Stimulated activated CD4-positive, alpha-beta T cell treated with anti-CD3 and anti-CD28 coated beads, TNF-alpha, amount 100 ng/mL, for 48 hours (primary cell): ENCODE data around the gene DSC3.
"Not testable (repeated sequence)": the region's sequence is repeated elsewhere in the genome, so short reads cannot be mapped to it uniquely, and the experiment has no call there.

Source experiments
- DNase-seq, 3 donors: peaks; one replicate each; pipeline ENCODE4 v3.0.0-alpha.2; 2020; ENCODE audit warnings: low read depth in 3 of 3

The DSC3 gene

DNA sequence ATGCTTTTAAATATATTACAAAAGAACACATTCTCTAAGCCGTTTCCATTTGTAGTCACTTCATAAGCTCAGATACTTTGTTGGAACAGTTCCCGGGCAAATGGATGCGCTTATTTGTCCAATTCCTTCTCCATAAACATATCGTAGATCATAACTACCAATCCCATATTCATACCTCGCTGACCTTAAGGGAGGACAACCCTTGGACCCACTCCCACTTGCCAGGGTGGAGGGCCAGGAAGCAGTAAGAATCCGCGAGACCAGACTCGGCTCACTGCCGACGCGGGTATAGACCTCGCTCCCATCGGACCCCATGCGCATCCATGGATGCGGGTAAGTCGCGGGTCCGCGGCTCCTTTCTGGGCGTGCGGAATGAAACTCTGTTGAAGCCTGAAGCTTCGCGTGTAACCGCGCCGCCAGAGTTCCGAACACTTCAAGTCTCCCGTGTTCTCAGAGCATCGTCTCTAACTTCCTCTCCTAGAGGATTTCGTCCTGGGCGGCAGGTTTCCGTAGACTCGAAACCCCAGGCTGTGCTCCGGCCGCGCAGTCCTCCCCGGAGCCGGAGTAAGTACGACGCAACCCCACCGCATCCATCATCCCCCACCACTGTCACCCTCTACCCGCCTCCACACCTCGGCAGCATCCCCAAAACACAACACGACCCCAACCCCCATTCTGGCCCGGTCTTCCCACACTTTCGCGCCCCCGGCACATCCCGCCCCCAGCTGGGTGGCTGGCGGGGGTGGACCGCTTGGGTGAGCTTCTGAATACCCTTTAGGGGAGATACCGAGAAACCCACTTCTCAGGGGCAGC lies 1.1 kb downstream of the DSC3 start:
- DNase-seq, result no peak

GRCh38 chr18:31040686-31041270 lies 1.8 kb downstream of the DSC3 start:
- no peak for DNase-seq

- DNase-seq, result no peak
Measured at GRCh38 chr18:31039426-31039825, 3.1 kb downstream of the DSC3 start.

GRCh38 chr18:31037686-31038085 lies 4.9 kb downstream of the DSC3 start:
- DNase-seq, result not testable (repeated sequence)

GRCh38 chr18:31034541-31034940 lies 8.0 kb downstream of the DSC3 start:
- DNase-seq, result no peak

DNA sequence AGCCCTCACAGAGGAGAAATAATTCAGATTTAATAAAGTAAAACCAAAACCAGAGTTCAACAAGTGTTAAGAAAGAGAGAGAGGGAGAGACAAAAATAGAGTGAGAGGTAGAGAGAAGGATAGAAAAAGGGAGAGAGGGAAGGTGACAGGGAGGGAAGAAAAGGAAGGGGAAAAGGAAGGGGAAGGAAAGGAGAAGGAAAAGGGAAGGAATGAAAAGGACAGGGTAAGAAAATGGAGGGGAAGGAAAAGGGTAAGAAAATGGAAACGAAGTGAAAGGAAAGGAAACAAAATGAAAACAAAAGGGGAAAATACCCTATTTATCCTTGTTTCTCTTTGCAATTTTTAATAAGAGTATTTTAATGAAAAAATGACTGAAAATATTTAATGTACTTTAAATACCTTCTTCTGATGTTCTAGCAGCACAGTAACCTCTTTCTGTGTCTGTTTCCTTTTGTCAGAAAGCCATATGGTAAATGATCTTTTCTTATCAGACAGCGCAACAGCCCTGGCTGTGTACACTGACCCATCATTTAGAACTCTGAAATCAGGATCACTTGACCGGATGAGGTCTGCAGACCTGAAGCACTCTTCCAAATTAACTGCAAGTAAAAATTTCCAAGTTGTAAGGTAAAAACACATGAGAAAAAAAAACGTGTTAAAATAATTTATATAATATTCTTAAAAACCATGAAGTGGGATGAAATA lies 11.8 kb downstream of the DSC3 start:
- no peak for DNase-seq

- no peak for DNase-seq
Measured at GRCh38 chr18:31015715-31016434, 26.7 kb downstream of the DSC3 start.

- DNase-seq, result not testable (repeated sequence)
Measured at GRCh38 chr18:31011455-31011854, 31.1 kb downstream of the DSC3 start.

GRCh38 chr18:31010601-31011000 lies 31.9 kb downstream of the DSC3 start:
- DNase-seq, result no peak

DNA sequence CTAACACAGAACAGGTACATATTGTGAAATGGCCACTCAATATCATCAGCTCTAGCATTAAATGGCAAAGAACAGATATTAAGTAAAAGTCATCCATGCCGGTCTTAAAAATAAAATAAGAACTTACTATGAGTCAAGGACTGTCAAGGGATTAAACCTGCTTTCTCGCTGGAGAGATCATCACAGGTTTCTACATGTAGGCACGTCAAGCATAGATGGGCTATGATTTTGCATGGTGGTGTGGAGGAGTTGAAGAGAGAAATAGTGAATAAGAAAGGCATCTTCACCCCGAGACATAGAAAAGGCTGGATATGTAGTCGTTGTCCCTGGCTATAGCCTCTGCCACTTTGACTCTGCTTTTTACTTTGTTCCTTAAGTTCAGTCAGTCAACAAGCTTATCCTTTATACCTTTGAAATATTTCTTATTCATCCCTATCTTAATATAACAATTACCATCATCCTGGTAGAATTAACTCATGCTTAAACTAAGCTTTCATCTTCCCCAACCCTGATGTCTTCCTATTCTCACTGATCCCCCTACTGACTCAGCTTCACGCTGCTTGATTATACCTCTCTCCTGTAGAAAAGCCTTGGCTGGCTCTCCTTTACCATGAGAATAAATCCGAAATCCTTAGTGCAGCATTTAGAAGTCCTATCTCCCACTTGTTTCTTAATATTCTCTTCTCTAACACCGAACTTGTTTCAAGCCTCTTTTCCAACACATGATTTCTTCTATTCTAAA lies 42.5 kb downstream of the DSC3 start:
- DNase-seq, result no peak

GRCh38 chr18:30999186-30999585 lies 43.4 kb downstream of the DSC3 start:
- no peak for DNase-seq

DNA sequence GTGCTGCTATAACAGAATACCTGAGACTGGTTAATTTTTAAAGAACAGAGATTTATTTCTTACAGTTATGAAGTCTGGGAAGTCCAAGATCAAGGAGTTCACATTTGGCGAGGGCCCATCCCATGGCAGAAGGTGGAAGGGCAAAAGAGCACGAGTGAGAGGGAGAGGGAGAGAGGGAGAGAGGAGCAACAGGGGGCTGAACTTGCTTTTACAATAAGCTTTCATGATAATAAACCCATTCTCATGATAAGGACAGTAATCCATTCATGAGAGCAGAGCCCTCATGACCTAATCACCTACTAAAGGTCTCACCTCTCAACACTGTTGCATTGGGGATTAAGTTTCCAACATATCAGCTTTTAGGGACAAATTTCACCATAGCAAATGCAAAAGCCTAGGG lies 45.3 kb downstream of the DSC3 start:
- no peak for DNase-seq

DNA sequence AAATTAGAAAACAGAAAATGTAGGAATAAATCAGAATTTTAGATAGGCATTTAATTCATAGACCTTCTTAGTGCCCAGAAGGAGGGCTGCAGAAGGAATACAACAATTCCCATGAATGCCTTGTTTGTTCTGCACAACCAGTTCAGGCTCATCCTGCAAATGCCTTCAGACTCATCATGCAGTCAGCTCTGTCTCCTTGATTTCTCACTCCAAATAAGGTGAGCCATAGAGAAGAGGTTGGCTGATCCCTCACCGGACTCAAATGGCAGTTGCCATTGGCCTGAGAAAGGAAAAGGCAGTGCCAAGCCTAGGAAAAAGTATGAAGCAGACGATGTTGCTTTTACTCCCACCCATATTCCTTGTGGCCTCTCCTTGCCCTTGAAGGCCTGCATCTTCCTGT lies 50.3 kb downstream of the DSC3 start:
- DNase-seq, result no peak

DNA sequence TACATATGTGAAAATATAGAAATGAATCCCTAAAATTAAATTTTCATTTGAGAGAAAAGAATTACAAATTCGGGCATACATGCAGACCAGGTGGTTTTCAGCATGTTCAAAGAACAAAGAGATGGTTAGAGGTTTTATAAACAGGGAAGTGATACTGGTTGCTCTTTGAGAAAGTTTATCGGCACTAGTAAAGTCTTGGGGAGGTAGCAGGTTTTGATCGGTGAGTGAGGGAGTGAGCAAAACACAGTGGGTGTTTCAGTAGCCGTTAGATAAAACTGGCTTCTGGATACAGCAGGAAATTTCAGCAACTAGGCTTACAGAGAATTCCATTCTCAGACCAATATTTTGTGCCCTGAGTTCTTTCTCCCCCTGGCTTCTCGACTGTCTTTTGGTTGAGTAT lies 51.1 kb downstream of the DSC3 start:
- DNase-seq, result no peak

- no peak for DNase-seq
Measured at GRCh38 chr18:30989141-30989540, 53.4 kb downstream of the DSC3 start.

DNA sequence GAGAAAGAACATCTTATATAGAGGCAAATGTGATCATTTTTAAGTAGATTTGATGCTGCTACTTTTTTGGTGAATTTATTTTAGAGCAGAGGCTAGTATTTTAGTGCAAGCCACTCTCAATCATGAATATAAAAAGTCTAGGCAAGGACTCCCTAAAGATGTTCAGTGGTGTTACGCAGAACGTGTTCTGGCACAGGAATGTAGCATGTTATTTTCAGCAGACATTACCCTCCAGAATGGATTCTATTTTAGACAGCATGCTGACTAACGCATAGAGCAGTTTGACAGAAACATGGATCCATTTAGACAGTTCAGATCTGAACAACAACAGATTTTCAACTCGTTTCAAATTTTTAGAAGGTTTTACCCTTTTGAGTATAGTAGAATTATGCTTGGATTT lies 54.1 kb downstream of the DSC3 start:
- DNase-seq, result no peak

DNA sequence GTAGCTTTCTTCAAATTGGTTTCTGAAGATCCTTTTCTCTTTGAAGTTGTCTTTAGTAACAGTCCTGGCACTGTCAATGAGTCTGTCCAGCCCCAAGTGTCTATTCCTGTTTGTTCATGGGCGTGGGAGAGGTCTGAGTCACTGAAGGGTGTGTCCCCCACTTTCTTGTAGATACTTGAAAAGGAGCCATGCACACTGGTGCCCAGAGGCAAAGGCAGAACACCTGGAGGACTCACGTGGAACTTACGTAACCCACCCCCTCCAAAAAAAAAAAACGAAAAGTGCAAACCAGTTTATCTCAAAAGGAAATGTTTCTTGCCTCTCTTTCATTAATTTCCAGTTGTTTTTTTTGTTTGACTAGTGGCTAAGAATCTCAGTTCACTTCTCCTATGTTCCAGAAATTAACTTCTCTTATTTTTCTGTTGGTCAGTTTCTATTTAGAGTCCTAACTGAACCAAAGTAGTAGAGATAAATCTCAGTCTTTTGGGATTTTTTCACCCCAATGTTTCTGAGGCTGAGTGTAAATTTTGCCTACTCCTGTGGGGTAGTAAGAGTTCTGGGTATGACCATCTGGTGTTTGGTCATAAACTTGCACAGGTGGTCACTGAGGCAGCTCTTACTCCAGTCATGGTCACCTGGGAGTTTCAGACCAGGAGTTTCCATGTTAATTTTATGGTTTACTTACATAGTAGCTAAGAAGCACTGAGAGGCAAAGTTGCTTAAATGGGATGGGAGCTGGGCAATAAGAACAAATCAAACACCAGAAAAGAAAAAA lies 54.9 kb downstream of the DSC3 start:
- DNase-seq, result no peak

- DNase-seq, result no peak
Measured at GRCh38 chr18:30985753-30986152, 56.8 kb downstream of the DSC3 start.

DNA sequence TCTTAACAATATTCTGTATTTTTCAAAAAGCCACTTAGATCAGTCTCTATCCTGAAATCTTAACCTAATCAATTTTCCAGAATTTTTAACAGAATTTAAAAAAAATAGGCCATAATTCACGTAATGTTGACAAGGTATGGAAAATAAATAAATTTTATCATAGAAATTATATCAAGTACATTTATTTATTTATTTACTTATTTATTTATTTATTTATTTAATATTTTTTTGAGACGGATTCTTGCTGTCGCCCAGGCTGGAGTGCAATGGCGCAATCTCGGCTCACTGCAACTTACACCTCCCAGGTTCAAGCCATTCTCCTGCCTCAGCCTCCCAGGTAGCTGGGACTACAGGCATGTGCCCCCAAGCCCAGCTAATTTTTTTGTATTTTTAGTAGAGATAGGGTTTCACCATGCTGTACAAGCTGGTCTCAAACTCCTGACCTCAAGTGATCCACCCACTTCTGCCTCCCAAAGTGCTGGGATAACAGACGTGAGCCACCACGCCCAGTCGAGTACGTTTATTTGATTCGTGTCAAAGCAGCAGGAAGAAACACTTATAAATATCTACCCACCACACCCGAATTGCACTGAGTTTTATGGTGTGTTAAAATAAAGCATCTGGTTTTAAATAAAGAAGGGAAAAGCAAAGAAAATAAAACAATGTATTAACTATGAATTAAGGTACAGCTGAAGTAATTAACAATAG lies 60.1 kb downstream of the DSC3 start:
- no peak for DNase-seq

DNA sequence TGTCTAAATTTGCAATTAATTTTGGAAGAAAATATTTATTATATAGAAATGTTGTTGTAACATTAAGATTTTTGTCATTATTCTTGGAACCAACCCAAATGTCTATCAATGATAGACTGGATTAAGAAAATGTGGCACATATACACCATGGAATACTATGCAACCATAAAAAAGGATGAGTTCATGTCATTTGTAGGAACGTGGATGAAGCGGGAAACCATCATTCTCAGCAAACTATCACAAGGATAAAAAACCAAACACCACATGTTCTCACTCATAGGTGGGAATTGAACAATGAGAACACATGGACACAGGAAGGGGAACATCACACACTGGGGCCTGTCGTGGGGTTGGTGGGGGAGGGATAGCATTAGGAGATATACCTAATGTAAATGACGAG lies 64.5 kb downstream of the DSC3 start:
- not testable (repeated sequence) for DNase-seq
